Activated T-cell treated with anti-CD3 and anti-CD28 coated beads for 24 hours (primary cell): Measurements from ENCODE around the gene TTLL11.
A peak's percentile ranks its signal among the peaks of the same experiment; 100 is the strongest.

ENCODE experiments used
- DNase-seq: peaks from one replicate; pipeline ENCODE4 v3.0.0-alpha.2; 2020; ENCODE audit warnings: low read depth

The TTLL11 gene

DNA sequence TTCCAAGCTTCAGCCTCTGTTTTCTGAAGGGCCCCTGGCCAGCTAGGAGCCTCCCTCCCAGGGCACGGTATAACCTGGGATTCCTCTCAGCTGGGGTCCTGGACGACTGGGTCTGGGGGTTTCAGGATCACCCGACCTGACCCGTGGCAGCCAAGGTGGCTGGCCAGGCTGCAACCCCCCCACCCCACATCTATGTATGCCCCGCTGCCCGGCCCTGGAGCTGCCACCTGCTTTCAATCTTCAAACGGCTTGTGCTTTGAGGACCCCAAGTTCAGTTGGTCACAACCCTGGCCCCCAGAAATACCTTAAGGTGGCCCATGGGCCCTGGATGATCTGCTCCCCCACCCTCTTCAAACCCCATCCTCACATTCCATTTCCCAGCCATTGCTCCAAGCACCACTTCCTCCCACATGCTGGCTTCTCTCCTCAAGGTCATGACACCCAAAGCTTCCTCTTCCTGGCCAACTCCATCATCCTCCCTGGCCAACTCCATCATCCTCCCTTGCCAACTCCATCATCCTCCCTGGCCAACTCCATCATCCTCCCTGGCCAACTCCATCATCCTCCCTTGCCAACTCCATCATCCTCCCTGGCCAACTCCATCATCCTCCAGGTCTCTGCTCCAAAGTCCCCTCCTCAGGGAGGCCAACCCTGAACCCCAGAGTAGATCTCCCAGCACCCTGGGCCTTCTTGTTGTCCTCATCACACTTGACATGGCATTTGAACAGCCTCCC is 17.2 kb upstream of the TTLL11 start:
- no peak for DNase-seq

DNA sequence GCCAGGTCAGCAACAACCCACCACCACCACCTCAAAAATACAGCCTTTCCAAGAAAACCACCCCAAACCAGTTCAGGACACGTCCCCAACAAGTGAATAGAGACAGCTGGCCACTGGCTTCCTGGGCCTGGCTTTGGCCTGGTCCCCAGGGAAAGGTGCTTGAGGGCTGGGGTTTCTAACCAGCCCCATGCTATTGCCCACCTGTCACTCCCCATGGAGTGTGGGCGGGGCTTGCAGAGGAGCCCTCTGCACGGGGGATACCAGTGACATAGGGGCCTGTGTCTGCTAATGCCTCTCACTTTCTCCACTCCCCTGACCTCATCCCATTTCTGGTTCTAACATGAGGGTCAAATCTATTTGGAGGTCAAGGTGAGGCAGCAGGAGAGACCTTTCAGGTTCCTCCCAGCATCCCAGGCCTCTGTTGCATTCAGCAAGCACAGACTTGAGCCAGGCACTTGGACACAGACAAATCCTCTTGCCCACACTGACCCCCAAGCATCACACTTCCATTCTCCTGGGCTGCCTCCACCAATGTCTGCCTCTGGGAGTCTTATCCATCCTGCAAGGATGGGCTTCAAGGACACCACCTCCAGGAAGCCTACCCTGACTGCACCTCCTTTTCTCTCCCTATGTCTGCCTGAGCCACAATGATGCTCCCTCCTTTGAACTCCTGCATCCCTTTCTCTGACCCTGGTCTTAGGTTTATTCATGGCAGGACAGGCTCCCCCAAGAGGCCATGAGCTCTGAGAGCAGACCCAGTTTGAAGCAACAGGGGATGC is 16.1 kb upstream of the TTLL11 start:
- no peak for DNase-seq

DNA sequence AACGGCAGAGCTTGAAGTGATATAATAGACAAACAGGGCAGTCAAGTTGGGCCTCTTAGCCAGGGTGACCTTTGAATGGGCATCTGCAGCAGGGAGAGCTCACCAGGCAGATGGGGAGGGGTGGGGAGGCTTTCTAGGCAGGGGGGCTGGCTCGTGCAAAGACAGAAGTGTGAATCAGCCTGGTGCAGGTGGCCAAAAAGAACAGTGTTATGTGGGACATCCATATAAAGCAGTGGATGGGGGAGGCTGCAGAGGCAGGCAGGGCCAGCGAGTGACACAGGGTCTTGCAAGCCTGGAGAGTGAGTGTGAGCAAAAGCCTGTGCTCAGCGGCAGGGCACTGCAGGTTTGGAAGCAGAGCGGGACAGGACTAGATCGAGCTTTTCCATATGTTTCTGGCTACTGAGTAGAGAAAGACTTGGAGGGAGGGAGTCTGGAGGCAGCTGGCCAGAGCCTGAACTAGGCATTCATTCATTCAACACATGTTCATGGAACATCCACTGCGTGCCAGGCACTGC is 14.2 kb upstream of the TTLL11 start:
- no peak for DNase-seq

- DNase-seq = no peak
Measured at GRCh38 chr9:122106576-122106975, 13.5 kb upstream of the TTLL11 start.

- no peak for DNase-seq
Measured at GRCh38 chr9:122103985-122104384, 10.9 kb upstream of the TTLL11 start.

DNA sequence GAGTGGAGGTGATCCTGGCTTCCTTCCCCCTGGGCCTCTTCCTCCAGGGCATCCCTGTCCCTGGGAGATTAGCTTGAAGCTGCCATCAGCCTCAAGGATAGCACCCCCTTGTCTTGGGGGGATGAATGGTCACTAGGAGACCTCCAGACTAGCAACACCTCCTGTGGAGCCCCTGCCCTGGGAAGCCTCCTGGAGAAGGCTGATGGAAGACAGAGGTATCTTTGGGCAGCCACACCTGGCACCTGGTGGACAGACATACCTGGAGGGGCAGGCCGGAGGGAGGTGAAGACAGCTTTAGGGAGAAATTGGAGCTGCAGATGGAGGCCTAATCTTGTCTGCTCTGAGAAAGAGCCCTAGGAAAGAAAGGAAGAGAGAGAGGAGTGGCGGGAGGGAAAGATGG is 9.0 kb upstream of the TTLL11 start:
- DNase-seq = no peak

DNA sequence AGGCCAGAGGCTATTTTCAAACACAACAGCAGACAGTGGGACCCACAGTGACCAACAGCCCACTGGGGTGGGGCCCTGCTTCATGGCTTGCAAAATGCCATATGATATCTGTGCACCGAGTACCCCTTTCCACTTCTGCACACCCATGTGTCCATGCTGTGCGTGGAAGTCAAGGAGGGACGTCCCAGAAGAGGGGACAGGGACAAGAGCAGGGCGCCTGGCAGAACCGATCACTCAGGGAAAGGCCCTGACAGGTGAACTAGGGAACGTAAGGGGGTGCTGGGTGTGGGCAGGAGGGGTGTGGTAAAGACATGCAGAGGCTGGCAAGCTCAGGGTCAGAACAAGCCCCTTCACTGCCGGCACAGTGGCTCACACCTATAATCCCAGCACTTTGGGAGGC is 7.6 kb upstream of the TTLL11 start:
- no peak for DNase-seq

- peak; percentile 68 for DNase-seq
Measured at GRCh38 chr9:122099271-122099869, 6.3 kb upstream of the TTLL11 start.

- no peak for DNase-seq
Measured at GRCh38 chr9:122097679-122098315, 4.7 kb upstream of the TTLL11 start.

GRCh38 chr9:122096620-122097415 is 3.7 kb upstream of the TTLL11 start:
- DNase-seq = no peak

- DNase-seq = peak; percentile 45
Measured at GRCh38 chr9:122095010-122095767, 2.1 kb upstream of the TTLL11 start.

- DNase-seq = no peak
Measured at GRCh38 chr9:122091682-122092592, 1.2 kb downstream of the TTLL11 start.

DNA sequence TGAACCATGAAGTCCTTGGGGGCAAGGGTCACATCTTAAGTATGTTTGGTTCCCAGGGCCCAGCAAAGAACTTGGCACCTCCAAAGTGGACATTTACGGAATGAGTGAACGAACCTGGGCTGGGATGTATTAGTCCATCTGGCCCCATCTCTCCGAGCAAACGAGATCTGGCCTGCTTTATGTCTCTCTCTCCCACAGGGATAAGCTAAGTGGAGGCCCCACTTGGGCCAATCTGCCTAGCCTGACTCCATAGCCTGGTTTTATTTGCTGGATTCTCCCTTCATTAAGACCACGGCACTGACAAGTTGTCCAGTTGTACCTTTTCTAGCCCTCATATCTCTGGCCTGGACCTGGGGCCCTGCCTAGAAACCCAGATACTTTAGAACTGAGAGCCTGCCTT is 2.1 kb downstream of the TTLL11 start:
- no peak for DNase-seq

DNA sequence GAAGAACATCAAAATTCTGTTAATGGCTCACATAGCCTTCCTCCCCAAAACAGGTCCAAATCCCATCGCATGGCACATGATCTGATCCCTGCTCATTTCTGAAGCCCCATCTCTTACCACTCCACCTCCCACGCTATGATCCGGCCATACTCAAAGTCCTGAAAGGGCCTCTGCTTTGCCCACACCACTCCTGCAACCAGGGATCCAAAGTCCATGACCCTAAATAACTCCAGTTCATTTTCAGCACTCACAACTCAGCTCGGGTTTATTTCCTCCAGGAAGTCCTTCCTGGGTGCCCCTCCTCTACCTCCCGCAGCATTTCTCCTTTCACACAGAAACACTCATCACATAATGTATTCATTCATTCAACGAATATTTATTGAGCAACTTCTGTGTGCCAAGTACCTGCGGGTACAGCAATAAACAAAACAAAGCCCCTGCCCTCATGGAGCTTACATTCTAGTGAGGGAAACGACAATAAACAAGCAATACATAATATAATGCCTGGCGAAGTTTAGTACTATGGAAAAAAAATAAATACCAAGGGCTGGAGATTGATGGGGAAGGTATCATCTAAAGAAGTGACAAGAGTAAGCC is 2.7 kb downstream of the TTLL11 start:
- no peak for DNase-seq

- DNase-seq = no peak
Measured at GRCh38 chr9:122088880-122089706, 4.0 kb downstream of the TTLL11 start.

DNA sequence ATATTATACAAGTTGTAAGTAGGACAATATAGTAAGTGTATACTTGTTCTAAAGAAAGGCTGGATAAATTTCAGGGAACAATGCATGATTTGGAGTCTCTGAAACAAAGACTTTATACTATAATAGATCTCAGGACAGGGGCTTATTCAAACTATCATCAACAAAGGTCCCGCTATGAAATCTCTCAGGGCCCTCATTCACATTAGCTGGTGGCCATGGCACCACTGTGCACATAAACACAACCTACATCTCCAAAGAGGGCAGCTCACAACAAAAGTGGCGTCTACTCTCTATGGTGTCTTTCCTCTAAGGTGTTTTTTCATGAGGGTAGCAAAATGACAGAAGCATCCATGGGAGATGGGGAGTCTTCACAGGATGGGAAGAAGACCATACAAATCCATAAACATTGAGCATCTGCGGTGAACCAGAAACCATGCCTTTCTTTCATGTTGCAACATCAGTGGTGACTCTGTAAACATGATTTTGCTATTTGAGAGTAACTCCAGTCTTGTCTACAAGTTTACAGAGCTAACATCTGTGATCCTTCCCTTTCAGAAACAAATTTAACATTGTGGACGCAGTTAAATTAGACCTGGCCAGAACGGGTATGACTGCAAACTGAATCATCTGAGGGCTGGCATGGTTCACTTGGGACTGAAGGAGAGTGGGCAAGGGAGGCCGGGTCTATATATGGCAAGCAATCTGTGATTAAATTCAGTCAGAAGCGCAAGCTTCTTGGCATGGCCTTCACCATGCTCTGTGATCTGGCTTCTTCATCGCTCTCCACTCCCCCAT is 5.5 kb downstream of the TTLL11 start:
- DNase-seq = no peak

DNA sequence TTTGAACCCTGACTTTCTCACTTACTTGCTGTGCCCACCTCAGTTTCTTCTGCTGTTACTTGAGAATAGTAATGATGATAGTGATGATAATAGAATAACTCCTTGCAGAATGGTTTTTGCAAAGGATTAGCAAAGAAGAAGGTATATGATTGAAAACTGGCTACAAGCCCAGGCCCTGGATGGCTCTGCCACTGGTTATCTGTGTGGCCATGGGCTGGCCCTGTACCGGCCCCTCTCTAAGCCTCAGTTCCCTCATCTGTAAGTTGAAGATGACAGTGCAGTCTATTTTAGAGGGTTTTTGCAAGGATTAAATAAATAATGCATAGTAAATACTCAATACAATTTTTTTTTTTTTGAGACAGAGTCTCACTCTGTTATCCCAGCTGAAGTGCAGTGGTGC is 6.2 kb downstream of the TTLL11 start:
- no peak for DNase-seq

DNA sequence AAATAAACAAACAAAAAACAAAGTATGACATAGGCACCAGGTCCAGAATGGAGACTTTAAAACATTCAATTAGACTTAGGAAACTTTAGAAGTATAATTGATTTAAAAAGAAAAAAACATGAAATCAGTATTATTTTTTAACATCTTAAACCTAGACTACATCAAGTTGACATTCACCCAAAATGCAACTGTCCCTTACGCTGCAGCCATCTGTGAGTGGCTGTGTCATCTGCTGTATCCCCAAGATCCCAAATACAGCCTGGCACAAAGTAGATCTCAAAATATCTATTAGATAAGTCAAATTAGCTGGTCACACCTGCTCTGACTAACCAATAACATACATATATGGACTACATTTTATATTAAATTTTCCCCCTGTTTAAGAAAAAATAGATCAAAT is 7.8 kb downstream of the TTLL11 start:
- DNase-seq = no peak
